IgD-negative memory B cell (primary cell): ENCODE results near the gene MEGF10. TPM values are rescaled to one million over a fixed set of nuclear protein-coding genes. Genes with fewer than 3 reads are reported as not detected.

Experiments
- H3K27ac Mint-ChIP-seq, 3 donors: one replicate each; pipeline ENCODE4 v1.8.0; 2020 to 2022; ENCODE audit warnings: mild to moderate bottlenecking in 3 of 3, mixed read lengths in 3 of 3, moderate library complexity in 1 of 3
- H3K27me3 Mint-ChIP-seq: one replicate; pipeline ENCODE4 v1.8.0; 2021; ENCODE audit warnings: mixed read lengths
- H3K36me3 Mint-ChIP-seq: one replicate; pipeline ENCODE4 v1.8.0; 2020; ENCODE audit warnings: mild to moderate bottlenecking, mixed read lengths
- H3K4me1 Mint-ChIP-seq, 3 donors: one replicate each; pipeline ENCODE4 v1.8.0; 2020 to 2022; ENCODE audit warnings: mixed read lengths in 3 of 3, mild to moderate bottlenecking in 1 of 3
- H3K4me3 Mint-ChIP-seq, 4 donors: one replicate each; pipeline ENCODE4 v1.8.0; 2020 to 2022; ENCODE audit warnings: mild to moderate bottlenecking in 4 of 4, mixed read lengths in 4 of 4, moderate library complexity in 3 of 4
- H3K9me3 Mint-ChIP-seq, 3 donors: one replicate each; pipeline ENCODE4 v1.8.0; 2020 to 2021; ENCODE audit warnings: mixed read lengths in 3 of 3, mild to moderate bottlenecking in 1 of 3
- polyA plus RNA-seq: library from polyadenylated mRNA; unstranded; fragments of 300-500 nt; fragmentation: Illumina TruSeq; gene quantifications from one replicate; pipeline ENCODE4 v1.2.3, GENCODE V29; 2021

The MEGF10 gene
- polyA plus RNA-seq, 1 donor from 2014 or later, result not detected

- Mint-ChIP-seq H3K27me3 (peaks cover 20% of the 10 kb centered on the region), H3K9me3 (no peaks in the 10 kb centered on the region), H3K4me3 (no peak overlapping the region), H3K36me3 (no peaks in the 10 kb centered on the region), H3K4me1 (no peaks in the 10 kb centered on the region), H3K27ac (no peak overlapping the region)
Observed at GRCh38 chr5:127330116-127330515, 39.5 kb downstream of the MEGF10 start.

DNA sequence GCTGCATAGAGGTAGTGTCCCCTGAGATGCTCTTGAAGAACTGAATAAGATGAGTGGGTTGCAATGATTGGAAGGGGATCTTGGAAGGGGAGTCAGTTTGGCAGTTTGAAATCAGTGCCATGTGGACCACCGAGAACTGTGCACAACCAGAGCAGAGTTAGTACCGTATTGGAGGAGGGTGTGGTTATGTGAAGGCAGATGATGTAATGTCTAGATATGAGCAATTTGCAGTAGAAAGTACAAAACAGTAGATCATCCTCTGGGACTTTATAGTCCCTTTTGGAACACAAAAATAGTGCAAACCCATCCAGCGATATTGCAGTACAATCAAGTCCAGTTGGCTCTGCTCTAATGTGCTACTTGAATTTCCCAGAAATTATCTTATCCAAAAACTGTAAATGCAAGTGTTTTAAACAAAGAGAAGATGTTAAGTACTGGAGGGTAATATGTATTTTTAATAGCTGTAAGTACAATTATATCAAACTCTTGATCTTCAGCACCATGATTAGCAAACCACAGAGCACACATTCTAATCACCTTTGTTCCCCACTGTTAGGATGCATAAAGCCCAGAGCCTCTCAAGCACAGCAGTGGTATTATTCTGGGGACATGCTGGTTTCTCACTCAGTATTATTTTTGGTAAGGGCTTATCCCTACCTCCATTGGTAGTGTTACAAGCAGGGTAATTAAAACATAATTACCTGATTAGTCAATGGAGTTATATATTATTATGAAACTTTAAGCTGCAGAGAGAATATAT lies 41.5 kb downstream of the MEGF10 start:
- Mint-ChIP-seq H3K4me3 (no peak overlapping the region), H3K36me3 (no peaks in the 10 kb centered on the region)

DNA sequence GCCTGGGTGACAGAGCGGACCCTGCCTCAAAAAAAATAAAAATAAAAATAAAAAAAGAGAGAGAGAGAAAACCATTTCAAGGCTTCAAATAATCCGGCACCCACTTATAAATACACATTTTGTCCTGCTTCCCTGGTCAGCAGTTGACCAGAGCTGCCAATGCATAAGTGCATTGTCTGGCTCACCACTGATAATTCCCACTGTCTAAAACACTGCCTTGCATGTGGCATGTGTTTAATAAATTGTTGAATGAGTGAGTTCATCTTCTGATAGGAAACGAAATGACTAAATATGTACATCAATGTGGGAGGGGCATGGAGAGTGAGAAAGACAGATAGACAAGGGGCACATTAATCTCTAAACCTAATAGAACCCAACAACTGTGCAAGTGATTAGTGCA lies 42.9 kb downstream of the MEGF10 start:
- Mint-ChIP-seq H3K27ac (no peak overlapping the region), H3K9me3 (no peaks in the 10 kb centered on the region), H3K36me3 (no peaks in the 10 kb centered on the region), H3K27me3 (peaks cover 19% of the 10 kb centered on the region), H3K4me1 (no peaks in the 10 kb centered on the region), H3K4me3 (no peak overlapping the region)

More for the DNA sequence above, 41.5 kb downstream of the MEGF10 start:
- no peaks in the 10 kb centered on the region for H3K4me1 Mint-ChIP-seq
- H3K27me3 Mint-ChIP-seq, result peaks cover 17% of the 10 kb centered on the region
- H3K9me3 Mint-ChIP-seq, result no peaks in the 10 kb centered on the region
- no peak overlapping the region for H3K27ac Mint-ChIP-seq

- Mint-ChIP-seq H3K27me3 (peaks cover 10% of the 10 kb centered on the region), H3K4me3 (no peak overlapping the region), H3K9me3 (no peaks in the 10 kb centered on the region), H3K27ac (no peak overlapping the region), H3K4me1 (no peaks in the 10 kb centered on the region), H3K36me3 (no peaks in the 10 kb centered on the region)
Observed at GRCh38 chr5:127335381-127335780, 44.8 kb downstream of the MEGF10 start.

- peaks cover 6% of the 10 kb centered on the region for H3K27me3 Mint-ChIP-seq
- no peak overlapping the region for H3K27ac Mint-ChIP-seq
- H3K4me3 Mint-ChIP-seq, result no peak overlapping the region
- no peaks in the 10 kb centered on the region for H3K4me1 Mint-ChIP-seq
- H3K36me3 Mint-ChIP-seq, result no peaks in the 10 kb centered on the region
- H3K9me3 Mint-ChIP-seq, result no peaks in the 10 kb centered on the region
Observed at GRCh38 chr5:127337876-127338275, 47.3 kb downstream of the MEGF10 start.

DNA sequence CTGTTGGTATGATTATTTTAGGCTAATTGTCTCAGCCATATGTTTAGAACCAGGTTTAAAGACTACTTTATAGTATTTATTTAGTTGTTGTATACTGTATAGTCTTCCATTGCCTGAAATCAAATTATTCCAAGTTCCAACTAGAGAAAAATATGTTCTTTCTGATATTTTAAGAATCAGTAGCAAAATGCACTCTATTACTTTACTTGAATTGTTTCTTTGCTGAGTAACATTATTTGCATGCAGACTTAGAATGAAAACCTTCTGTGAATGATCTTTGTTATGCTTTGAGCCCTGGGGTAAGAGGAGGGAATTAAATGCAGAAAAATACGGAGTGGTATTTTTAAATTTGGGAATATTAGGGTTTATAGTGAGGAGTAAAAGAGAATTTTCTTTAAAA lies 47.9 kb downstream of the MEGF10 start:
- Mint-ChIP-seq H3K27ac (no peak overlapping the region), H3K27me3 (peaks cover 3% of the 10 kb centered on the region), H3K4me3 (no peak overlapping the region), H3K36me3 (no peaks in the 10 kb centered on the region), H3K9me3 (no peaks in the 10 kb centered on the region), H3K4me1 (no peaks in the 10 kb centered on the region)

DNA sequence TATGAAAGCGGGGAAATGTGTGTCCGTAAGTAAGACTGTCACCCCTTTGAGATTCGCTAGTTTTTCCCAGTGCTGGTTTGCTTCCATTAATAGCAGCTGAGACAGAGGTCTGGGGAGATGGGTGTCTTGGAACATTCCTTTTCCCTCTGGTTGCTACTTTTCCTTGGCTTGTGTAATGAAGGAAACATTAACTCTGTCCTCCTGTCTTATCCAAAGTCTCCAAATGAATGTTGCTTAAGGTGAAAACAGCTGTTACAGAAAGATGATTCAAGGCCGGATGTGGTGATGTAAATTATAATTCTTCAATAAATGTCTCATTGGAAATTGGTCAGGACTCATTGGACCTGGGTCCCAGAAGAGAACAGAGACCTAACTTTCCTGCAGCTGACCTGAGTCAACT lies 50.0 kb downstream of the MEGF10 start:
- H3K9me3 Mint-ChIP-seq, result no peaks in the 10 kb centered on the region
- H3K27me3 Mint-ChIP-seq, result peaks cover 2% of the 10 kb centered on the region
- no peaks in the 10 kb centered on the region for H3K4me1 Mint-ChIP-seq
- no peak overlapping the region for H3K4me3 Mint-ChIP-seq
- no peaks in the 10 kb centered on the region for H3K36me3 Mint-ChIP-seq
- H3K27ac Mint-ChIP-seq, result no peak overlapping the region

GRCh38 chr5:127342364-127342763 lies 51.8 kb downstream of the MEGF10 start:
- H3K4me3 Mint-ChIP-seq, result no peak overlapping the region
- H3K27me3 Mint-ChIP-seq, result peaks cover 6% of the 10 kb centered on the region
- H3K9me3 Mint-ChIP-seq, result peaks cover 0 to 2% (median 0%) of the 10 kb centered on the region in 3 donors
- H3K4me1 Mint-ChIP-seq, result no peaks in the 10 kb centered on the region
- H3K36me3 Mint-ChIP-seq, result no peaks in the 10 kb centered on the region
- H3K27ac Mint-ChIP-seq, result no peak overlapping the region

DNA sequence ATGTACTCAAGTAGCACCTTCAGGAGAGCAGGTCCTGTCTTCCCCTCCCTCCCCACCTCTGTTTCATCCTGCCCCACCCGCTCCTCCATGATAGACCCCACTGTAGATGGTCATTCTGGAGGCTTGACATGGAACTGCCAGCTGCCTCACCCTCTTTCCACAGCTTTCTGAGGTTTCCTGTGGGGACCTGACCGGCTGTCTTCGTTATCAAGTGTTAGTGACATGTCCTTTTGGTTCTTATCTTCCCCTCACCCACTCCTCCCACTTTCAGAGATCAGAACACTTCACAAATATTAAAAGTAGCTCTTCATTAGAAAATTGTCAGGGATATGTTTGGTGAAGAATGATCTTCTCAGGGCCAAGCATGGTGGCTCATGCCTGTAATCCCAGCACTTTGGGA lies 52.7 kb downstream of the MEGF10 start:
- peaks cover 0 to 2% (median 0%) of the 10 kb centered on the region in 3 donors for H3K9me3 Mint-ChIP-seq
- no peaks in the 10 kb centered on the region for H3K4me1 Mint-ChIP-seq
- no peak overlapping the region for H3K27ac Mint-ChIP-seq
- no peaks in the 10 kb centered on the region for H3K36me3 Mint-ChIP-seq
- H3K27me3 Mint-ChIP-seq, result peaks cover 4% of the 10 kb centered on the region
- H3K4me3 Mint-ChIP-seq, result no peak overlapping the region

- H3K27ac Mint-ChIP-seq, result no peak overlapping the region
- H3K36me3 Mint-ChIP-seq, result no peaks in the 10 kb centered on the region
- no peaks in the 10 kb centered on the region for H3K4me1 Mint-ChIP-seq
- no peak overlapping the region for H3K4me3 Mint-ChIP-seq
- peaks cover 4% of the 10 kb centered on the region for H3K27me3 Mint-ChIP-seq
- H3K9me3 Mint-ChIP-seq, result peaks cover 0 to 2% (median 0%) of the 10 kb centered on the region in 3 donors
Observed at GRCh38 chr5:127343866-127344265, 53.3 kb downstream of the MEGF10 start.

GRCh38 chr5:127344931-127345330 lies 54.3 kb downstream of the MEGF10 start:
- Mint-ChIP-seq H3K27ac (no peak overlapping the region), H3K27me3 (peaks cover 5% of the 10 kb centered on the region), H3K4me1 (no peaks in the 10 kb centered on the region), H3K4me3 (no peak overlapping the region), H3K36me3 (no peaks in the 10 kb centered on the region), H3K9me3 (peaks cover 0 to 2% (median 0%) of the 10 kb centered on the region in 3 donors)

GRCh38 chr5:127351418-127351817 lies 60.8 kb downstream of the MEGF10 start:
- no peaks in the 10 kb centered on the region for H3K4me1 Mint-ChIP-seq
- H3K9me3 Mint-ChIP-seq, result peaks cover 0 to 1% (median 0%) of the 10 kb centered on the region in 3 donors
- peaks cover 6% of the 10 kb centered on the region for H3K27me3 Mint-ChIP-seq
- H3K4me3 Mint-ChIP-seq, result no peak overlapping the region
- no peaks in the 10 kb centered on the region for H3K36me3 Mint-ChIP-seq
- H3K27ac Mint-ChIP-seq, result no peak overlapping the region

- no peaks in the 10 kb centered on the region for H3K4me1 Mint-ChIP-seq
- no peaks in the 10 kb centered on the region for H3K36me3 Mint-ChIP-seq
- peaks cover 4% of the 10 kb centered on the region for H3K27me3 Mint-ChIP-seq
- H3K9me3 Mint-ChIP-seq, result no peaks in the 10 kb centered on the region
- no peak overlapping the region for H3K27ac Mint-ChIP-seq
- H3K4me3 Mint-ChIP-seq, result no peak overlapping the region
Observed at GRCh38 chr5:127352068-127352467, 61.5 kb downstream of the MEGF10 start.

- H3K4me1 Mint-ChIP-seq, result no peaks in the 10 kb centered on the region
Observed at GRCh38 chr5:127353327-127353726, 62.7 kb downstream of the MEGF10 start.

GRCh38 chr5:127353796-127354195 lies 63.2 kb downstream of the MEGF10 start:
- no peaks in the 10 kb centered on the region for H3K4me1 Mint-ChIP-seq
- no peaks in the 10 kb centered on the region for H3K9me3 Mint-ChIP-seq
- no peak overlapping the region for H3K4me3 Mint-ChIP-seq
- peaks cover 6% of the 10 kb centered on the region for H3K27me3 Mint-ChIP-seq
- H3K27ac Mint-ChIP-seq, result no peak overlapping the region
- H3K36me3 Mint-ChIP-seq, result no peaks in the 10 kb centered on the region

More at GRCh38 chr5:127353327-127353726, 62.7 kb downstream of the MEGF10 start:
- no peak overlapping the region for H3K27ac Mint-ChIP-seq
- no peaks in the 10 kb centered on the region for H3K9me3 Mint-ChIP-seq
- peaks cover 6% of the 10 kb centered on the region for H3K27me3 Mint-ChIP-seq
- H3K36me3 Mint-ChIP-seq, result no peaks in the 10 kb centered on the region
- H3K4me3 Mint-ChIP-seq, result no peak overlapping the region

DNA sequence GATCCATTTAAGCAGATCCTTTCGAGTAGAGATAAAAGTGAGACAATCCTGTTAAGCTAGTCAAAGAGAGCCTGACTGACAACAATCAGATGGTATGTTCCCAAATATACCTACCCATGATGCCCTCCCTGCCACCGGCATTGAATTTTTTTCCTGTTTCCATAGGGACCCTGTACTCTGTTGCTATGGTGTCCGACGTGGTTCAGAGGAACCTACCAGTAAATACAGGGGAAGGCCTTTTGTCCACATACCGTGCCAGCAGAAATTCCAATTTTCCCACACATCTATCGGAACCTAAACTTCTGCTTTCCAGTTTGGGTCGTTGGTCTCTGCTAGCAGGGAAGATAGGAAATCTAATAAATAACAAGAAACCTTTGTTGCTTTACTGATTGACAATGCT lies 64.7 kb downstream of the MEGF10 start:
- no peaks in the 10 kb centered on the region for H3K9me3 Mint-ChIP-seq
- no peaks in the 10 kb centered on the region for H3K4me1 Mint-ChIP-seq
- H3K27me3 Mint-ChIP-seq, result peaks cover 4% of the 10 kb centered on the region
- no peak overlapping the region for H3K27ac Mint-ChIP-seq
- no peaks in the 10 kb centered on the region for H3K36me3 Mint-ChIP-seq
- H3K4me3 Mint-ChIP-seq, result no peak overlapping the region
